Spleen (tissue), 11 donors: ENCODE data around the gene HPCAL1. TPM values are rescaled to one million over a fixed set of nuclear protein-coding genes. Genes with fewer than 3 reads are reported as not detected.

Experiments used
- DNase-seq: peaks from one replicate; pipeline ENCODE4 v3.0.0-alpha.2; 2020
- H3K27ac ChIP-seq, 8 donors: fragments of 200-600 bp; sonication (generic) in 7 of 8; 1 replicate in 4 of 8; 2 replicates in 4 of 8; pipeline versions ENCODE4 v1.5.0 to v1.8.0; 2016 to 2021; ENCODE audit warnings: inconsistent platforms in 4 of 8, mild to moderate bottlenecking in 4 of 8, moderate library complexity in 1 of 8
- H3K27me3 ChIP-seq, 7 donors: fragments of 200-600 bp; sonication (generic) in 6 of 7; replicated peaks in 1 of 7; 1 replicate in 4 of 7; 2 replicates in 3 of 7; pipeline versions ENCODE4 v1.5.0 to v1.8.0; 2016 to 2021; ENCODE audit warnings: inconsistent platforms in 3 of 7, mild to moderate bottlenecking in 1 of 7
- H3K36me3 ChIP-seq, 6 donors: fragments of 200-600 bp; sonication (generic) in 5 of 6; 1 replicate in 4 of 6; 2 replicates in 2 of 6; pipeline versions ENCODE4 v1.5.0 to v1.8.0; 2016 to 2021; ENCODE audit warnings: inconsistent platforms in 2 of 6
- H3K4me1 ChIP-seq, 6 donors: fragments of 200-600 bp; sonication (generic) in 5 of 6; 1 replicate in 3 of 6; 2 replicates in 3 of 6; pipeline versions ENCODE4 v1.5.0 to v1.8.0; 2016 to 2021; ENCODE audit warnings: inconsistent platforms in 3 of 6
- H3K4me3 ChIP-seq, 8 donors: fragments of 200-600 bp; sonication (generic) in 7 of 8; 1 replicate in 4 of 8; 2 replicates in 4 of 8; pipeline versions ENCODE4 v1.5.0 to v1.8.0; 2016 to 2021; ENCODE audit warnings: inconsistent platforms in 4 of 8, mild to moderate bottlenecking in 4 of 8, moderate library complexity in 2 of 8
- H3K9me3 ChIP-seq, 8 donors: fragments of 200-600 bp; sonication (generic) in 7 of 8; 1 replicate in 4 of 8; 2 replicates in 4 of 8; pipeline versions ENCODE4 v1.5.0 to v1.8.0; 2016 to 2021; ENCODE audit warnings: inconsistent platforms in 4 of 8
- CTCF ChIP-seq, 11 experiments: fragments of 200-600 bp in 7 of 11; fragments of 450-650 bp in 4 of 11; sonication (generic) in 4 of 11; IDR thresholded peaks in 8 of 11; conservative IDR thresholded peaks in 3 of 11; 1 replicate in 7 of 11; 2 replicates in 4 of 11; pipeline versions ENCODE4 v1.4.0 to v1.8.0; 2016 to 2021; ENCODE audit warnings: antibody characterized with exemption in 11 of 11, inconsistent platforms in 4 of 11, mild to moderate bottlenecking in 1 of 11
- POLR2A ChIP-seq, 3 donors: fragments of 450-650 bp; IDR thresholded peaks; one replicate each; pipeline ENCODE4 v1.5.1; 2017; ENCODE audit warnings: antibody characterized with exemption in 3 of 3, mild to moderate bottlenecking in 1 of 3
- POLR2AphosphoS5 ChIP-seq, 3 donors: sonication (generic); formaldehyde crosslinking; IDR thresholded peaks; one replicate each; pipeline ENCODE4 v1.5.1; 2017; ENCODE audit warnings: antibody characterized with exemption in 3 of 3
- WGBS, 5 donors: extraction: QIAGEN DNeasy Blood & Tissue Kit in 3 of 5; methylation state at CpG; one replicate each; pipeline versions ENCODE4 v1.1.5 to v1.1.7; 2013 to 2018; 5-methylcytosine and 5-hydroxymethylcytosine counted together
- intact Hi-C: fragments of 100-400 bp; cut with DNase I; formaldehyde crosslinking; loops from one replicate; pipeline ENCODE4 v1.15.0; 2023; ENCODE audit warnings: low total_unique reads
- polyA plus RNA-seq, 3 donors: library from polyadenylated mRNA; stranded (reverse); fragments of 200-250 nt; gene quantifications; one replicate each; pipeline ENCODE4 v1.2.1, GENCODE V29; 2013
- total RNA-seq, 7 donors: library from RNA; depleted of rRNA in 3 of 7; stranded (reverse); fragments of >200 nt in 3 of 7; fragmentation: NEBNext Ultra II Directional in 4 of 7; extraction: Animal tissue kit (Norgen Biotek cat#: 25700) in 4 of 7; gene quantifications; one replicate each; pipeline versions ENCODE4 v1.1.0 to v1.2.1, GENCODE V29; 2016 to 2021
- donor health status: healthy with polysubstance abuse.
- donor health status: DM: no; HTN: no; CAD: no; lungs with moderate emphysema.
- donor health status: DM: no; HTN: no; CAD: no.
- donor health status: Bipolar disorder and iron deficiency.
- donor health status: healthy.
- donor health status: DM: no; HTN: no; CAD: no.
- donor health status: DM: yes; HTN: yes; CAD: no.

Gene HPCAL1
- total and polyA plus RNA-seq, 10 donors = 41.9 to 80.6 (median 57.7) TPM

GRCh38 chr2:10407432-10407831 is 104.7 kb downstream of the HPCAL1 start:
- no peak for DNase-seq
- H3K9me3 ChIP-seq = peaks cover 0 to 2% (median 0%) of the 10 kb centered on the region in 8 donors
- WGBS, 5 donors = 39 to 57% (median 50%) methylated on average over 4 of the region's 4 CpGs
- H3K36me3 ChIP-seq = peaks cover 0 to 43% (median 0%) of the 10 kb centered on the region in 6 donors
- peak overlapping the region; percentile 55 to 94 (median 88) for H3K27ac ChIP-seq
- peak overlapping the region in 1 of 8 donors; percentile 55 for H3K4me3 ChIP-seq
- TF ChIP-seq CTCF (IDR thresholded peaks at IDR 0.05 in 8 of 11, conservative IDR thresholded peaks at IDR 0.05 in 3 of 11) (no peak), POLR2A (IDR thresholded peaks at IDR 0.05) (no peak), POLR2AphosphoS5 (IDR thresholded peaks at IDR 0.05) (no peak)
- H3K27me3 ChIP-seq = peaks cover 0 to 5% (median 0%) of the 10 kb centered on the region in 7 donors
- H3K4me1 ChIP-seq = peaks cover 33 to 98% (median 57%) of the 10 kb centered on the region in 6 donors
- intact Hi-C loops = loop anchor here (10.0 kb wide), 3 partner anchors 103 to 283 kb away; partner anchors contain the start of genes HPCAL1 and RRM2

- peak; percentile 88 for DNase-seq
- Histone ChIP-seq H3K27ac (peak overlapping the region; percentile 55 to 94 (median 88)), H3K4me3 (peak overlapping the region in 4 of 8 donors; percentile 2 to 55 (median 12)), H3K9me3 (peaks cover 0 to 4% (median 0%) of the 10 kb centered on the region in 8 donors), H3K36me3 (peaks cover 0 to 47% (median 0%) of the 10 kb centered on the region in 6 donors), H3K4me1 (peaks cover 32 to 98% (median 57%) of the 10 kb centered on the region in 6 donors), H3K27me3 (peaks cover 0 to 5% (median 0%) of the 10 kb centered on the region in 7 donors)
- TF ChIP-seq POLR2A (IDR thresholded peaks at IDR 0.05) (no peak), POLR2AphosphoS5 (IDR thresholded peaks at IDR 0.05) (peak in 2 of 3 donors; percentile 63 to 70)
- intact Hi-C loops = loop anchor here (10.0 kb wide), 3 partner anchors 103 to 283 kb away; partner anchors contain the start of genes HPCAL1 and RRM2
- 14 to 31% (median 27%) methylated on average over 11 of the region's 11 CpGs for WGBS, 5 donors
Measured at GRCh38 chr2:10407841-10408648, 105.3 kb downstream of the HPCAL1 start.

GRCh38 chr2:10408649-10409579 is 106.2 kb downstream of the HPCAL1 start:
- peaks cover 32 to 100% (median 59%) of the 10 kb centered on the region in 6 donors for H3K4me1 ChIP-seq
- intact Hi-C loops = loop anchor here (10.0 kb wide), 3 partner anchors 104 to 284 kb away; partner anchors contain the start of genes HPCAL1 and RRM2
- H3K4me3 ChIP-seq = peak overlapping the region in 5 of 8 donors; percentile 2 to 55 (median 14)
- TF ChIP-seq CTCF (IDR thresholded peaks at IDR 0.05 in 8 of 11, conservative IDR thresholded peaks at IDR 0.05 in 3 of 11) (peak; percentile 93 to 99 (median 97)), POLR2AphosphoS5 (IDR thresholded peaks at IDR 0.05) (peak; percentile 42 to 72 (median 67)), POLR2A (IDR thresholded peaks at IDR 0.05) (no peak)
- H3K9me3 ChIP-seq = peaks cover 0 to 4% (median 0%) of the 10 kb centered on the region in 8 donors
- WGBS, 5 donors = 18 to 31% (median 23%) methylated on average over 16 to 24 of the region's 24 CpGs
- peak; percentile 96 for DNase-seq
- peaks cover 0 to 5% (median 0%) of the 10 kb centered on the region in 7 donors for H3K27me3 ChIP-seq
- H3K36me3 ChIP-seq = peaks cover 0 to 46% (median 0%) of the 10 kb centered on the region in 6 donors
- H3K27ac ChIP-seq = peak overlapping the region; percentile 55 to 94 (median 88)
